Mammary microvascular endothelial cell (primary cell): ENCODE measurements around the gene ACO1. TPM values are rescaled to one million over a fixed set of nuclear protein-coding genes. Genes with fewer than 3 reads are reported as not detected.

Source experiments
- total RNA-seq: library from RNA; depleted of rRNA; stranded (reverse); fragments of >200 nt; gene quantifications from 2 replicates; pipeline ENCODE4 v1.2.3, GENCODE V29; 2015

Gene ACO1
- total RNA-seq = 76.7 and 82.2 TPM in 2 replicates

DNA sequence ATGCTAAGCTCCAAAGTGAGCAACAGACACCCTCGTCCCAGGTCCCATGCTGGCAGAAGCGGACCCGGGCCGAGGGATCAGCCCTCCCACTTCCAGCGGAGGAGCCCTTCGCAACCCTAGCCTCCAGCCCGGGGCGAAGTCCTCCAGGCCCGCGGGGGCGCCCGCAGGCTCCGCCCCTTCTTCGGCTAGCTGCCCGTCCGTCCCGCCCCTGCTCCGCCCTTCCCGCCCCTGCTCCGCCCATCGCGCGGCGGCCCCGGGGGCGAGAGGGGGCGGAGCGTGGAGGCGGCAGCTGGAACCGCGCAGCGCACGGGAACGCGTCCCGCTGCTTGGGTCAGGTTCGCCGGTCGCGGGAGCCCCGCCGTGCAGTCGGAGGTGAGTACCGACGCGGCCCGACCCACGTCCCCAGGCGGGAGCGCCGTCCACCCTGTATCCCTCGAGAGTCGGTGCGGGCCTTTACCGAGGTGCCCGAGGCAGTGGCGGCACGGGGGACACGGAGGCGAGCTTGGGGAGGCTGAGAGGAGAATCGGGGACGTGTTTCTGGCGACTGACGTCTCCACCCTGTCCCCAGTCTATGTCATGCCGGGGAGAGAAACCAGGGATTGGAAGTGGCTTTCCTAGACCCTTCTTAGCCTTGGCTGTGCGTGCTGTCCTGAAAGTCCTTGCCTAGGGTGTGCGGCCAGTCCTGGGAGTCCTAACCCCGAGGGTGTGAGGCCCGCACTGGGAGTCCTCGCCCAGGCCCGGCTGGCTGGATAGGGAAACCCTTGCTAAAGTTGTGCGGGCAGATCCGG, at the start of gene ACO1:
Gene ACO1 (plus strand): TSS at position 280 of the 788 bp plus-strand sequence. CDS start 20,864 bp downstream, outside the sequence.

Other genes starting within 250 kb of the ACO1 start
- gene RIGI, start 141.6 kb downstream of the ACO1 start, total RNA-seq = 37.7 and 40.3 TPM in 2 replicates
- gene SMIM27, start 167.7 kb downstream of the ACO1 start, total RNA-seq = 2.8 and 5.0 TPM in 2 replicates
- gene TOPORS, start 167.9 kb downstream of the ACO1 start, total RNA-seq = 18.4 and 19.5 TPM in 2 replicates
- gene NDUFB6, start 188.5 kb downstream of the ACO1 start, total RNA-seq = 91.9 and 114 TPM in 2 replicates